Keratinocyte (primary cell): Measurements from ENCODE around the gene CD69.

Experiments used
- EZH2 ChIP-seq: IDR thresholded peaks from one replicate; pipeline ENCODE4 v1.6.1; 2012; ENCODE audit warnings: inconsistent platforms, mild to moderate bottlenecking, low read length, moderate library complexity
- TF ChIP-seq, protein P1 (sequence below), 3 experiments: IDR thresholded peaks in 1 of 3; conservative IDR thresholded peaks in 1 of 3; optimal IDR thresholded peaks in 1 of 3; 2 replicates in 2 of 3; 3 replicates in 1 of 3; pipeline versions ENCODE3 to v1.5.1; 2011; ENCODE audit warnings: low read length in 3 of 3, mild to moderate bottlenecking in 3 of 3, moderate library complexity in 2 of 3, control low read depth in 1 of 3, inconsistent platforms in 1 of 3; ENCODE audit not compliant: insufficient read depth in 2 of 3; ENCODE audit errors: extremely low read depth in 1 of 3

DNA sequence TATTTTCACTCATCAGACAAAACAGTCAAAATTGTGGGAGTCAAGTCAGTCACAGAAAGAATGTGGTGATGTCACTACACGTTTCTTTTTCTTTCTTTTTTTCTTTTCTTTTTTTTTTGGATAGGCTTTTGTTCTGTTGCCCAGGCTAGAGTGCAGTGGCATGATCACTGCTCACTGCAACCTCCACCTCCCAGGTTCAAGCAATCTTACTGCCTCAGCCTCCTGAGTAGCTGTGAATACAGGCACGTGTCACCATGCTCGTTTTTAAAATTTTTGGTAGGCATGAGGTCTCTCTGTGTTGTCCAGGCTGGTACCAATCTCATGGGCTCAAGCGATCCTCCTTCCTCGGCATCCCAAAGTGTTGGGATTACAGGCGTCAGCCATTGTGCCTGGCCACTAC, 30.1 kb downstream of the CD69 start:
- TF ChIP-seq, protein P1, sequence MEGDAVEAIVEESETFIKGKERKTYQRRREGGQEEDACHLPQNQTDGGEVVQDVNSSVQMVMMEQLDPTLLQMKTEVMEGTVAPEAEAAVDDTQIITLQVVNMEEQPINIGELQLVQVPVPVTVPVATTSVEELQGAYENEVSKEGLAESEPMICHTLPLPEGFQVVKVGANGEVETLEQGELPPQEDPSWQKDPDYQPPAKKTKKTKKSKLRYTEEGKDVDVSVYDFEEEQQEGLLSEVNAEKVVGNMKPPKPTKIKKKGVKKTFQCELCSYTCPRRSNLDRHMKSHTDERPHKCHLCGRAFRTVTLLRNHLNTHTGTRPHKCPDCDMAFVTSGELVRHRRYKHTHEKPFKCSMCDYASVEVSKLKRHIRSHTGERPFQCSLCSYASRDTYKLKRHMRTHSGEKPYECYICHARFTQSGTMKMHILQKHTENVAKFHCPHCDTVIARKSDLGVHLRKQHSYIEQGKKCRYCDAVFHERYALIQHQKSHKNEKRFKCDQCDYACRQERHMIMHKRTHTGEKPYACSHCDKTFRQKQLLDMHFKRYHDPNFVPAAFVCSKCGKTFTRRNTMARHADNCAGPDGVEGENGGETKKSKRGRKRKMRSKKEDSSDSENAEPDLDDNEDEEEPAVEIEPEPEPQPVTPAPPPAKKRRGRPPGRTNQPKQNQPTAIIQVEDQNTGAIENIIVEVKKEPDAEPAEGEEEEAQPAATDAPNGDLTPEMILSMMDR (optimal IDR thresholded peaks at IDR 0.05 in 1 of 3, IDR thresholded peaks at IDR 0.05 in 1 of 3, conservative IDR thresholded peaks at IDR 0.05 in 1 of 3; ENCODE audit: extremely low read depth in 1 of 3, insufficient read depth in 2 of 3, low read length in 3 of 3): no peak
- TF ChIP-seq EZH2: no peak
